ENCODE data around the gene PSMC3. TPM values are rescaled to one million over a fixed set of nuclear protein-coding genes. Genes with fewer than 3 reads are reported as not detected.

The PSMC3 gene
- total RNA-seq, 1 donor from 2014 or later, result 130 TPM

GRCh38 chr11:47431356-47432083 is 5.3 kb upstream of the PSMC3 start:
- TF ChIP-seq CTCF (IDR thresholded peaks at IDR 0.05; ENCODE audit: insufficient read depth, low read depth, low read length), result no peak
- no peak for TF ChIP-seq EZH2 (IDR thresholded peaks at IDR 0.05; ENCODE audit: insufficient read depth, low read length)
- H3K4me2 ChIP-seq (ENCODE audit: low read length), result no peak overlapping the region
- no peak for DNase-seq (ENCODE audit: low read depth)

GRCh38 chr11:47430524-47430923 is 4.3 kb upstream of the PSMC3 start:
- no peak overlapping the region for H3K4me3 ChIP-seq (ENCODE audit: insufficient read depth, low read depth, low read length)
- no peak overlapping the region for H3K4me2 ChIP-seq (ENCODE audit: low read length)
- H3K4me1 Mint-ChIP-seq (ENCODE audit: low read depth, unreplicated experiment), result peaks cover 3% of the 10 kb centered on the region
- H3K36me3 Mint-ChIP-seq (ENCODE audit: low read depth, unreplicated experiment), result no peaks in the 10 kb centered on the region
- TF ChIP-seq EZH2 (IDR thresholded peaks at IDR 0.05; ENCODE audit: insufficient read depth, low read length) (no peak), CTCF (IDR thresholded peaks at IDR 0.05; ENCODE audit: insufficient read depth, low read depth, low read length) (no peak)
- H3K27ac Mint-ChIP-seq (ENCODE audit: unreplicated experiment), result no peak overlapping the region
- H3K27me3 Mint-ChIP-seq (ENCODE audit: low read depth, unreplicated experiment), result no peaks in the 10 kb centered on the region
- DNase-seq (ENCODE audit: low read depth) (no peak), FAIRE-seq (no peak)
- H3K9me3 Mint-ChIP-seq (ENCODE audit: unreplicated experiment), result no peaks in the 10 kb centered on the region
- H3K79me2 ChIP-seq (ENCODE audit: insufficient read depth, low read length), result peaks cover 7% of the 10 kb centered on the region
- H2AFZ ChIP-seq (ENCODE audit: low read depth, low read length), result no peak overlapping the region
- no peaks in the 10 kb centered on the region for H3K27me3 ChIP-seq (ENCODE audit: insufficient read depth, low read length)
- H3K4me1 ChIP-seq (ENCODE audit: insufficient read depth, low read length), result peaks cover 5% of the 10 kb centered on the region
- no peak overlapping the region for H3K4me3 Mint-ChIP-seq (ENCODE audit: unreplicated experiment)
- H3K9ac ChIP-seq (ENCODE audit: low read length), result no peak overlapping the region
- no peaks in the 10 kb centered on the region for H4K20me1 ChIP-seq (ENCODE audit: insufficient read depth, low read length)
- H3K9me3 ChIP-seq (ENCODE audit: insufficient read depth, low read depth, low read length), result no peaks in the 10 kb centered on the region
- H3K27ac ChIP-seq (ENCODE audit: low read depth, low read length), result no peak overlapping the region
- H3K36me3 ChIP-seq (ENCODE audit: insufficient read depth, low read length), result no peaks in the 10 kb centered on the region

More at GRCh38 chr11:47431356-47432083, 5.3 kb upstream of the PSMC3 start:
- Mint-ChIP-seq H3K9me3 (ENCODE audit: unreplicated experiment) (no peaks in the 10 kb centered on the region), H3K4me3 (ENCODE audit: unreplicated experiment) (no peak overlapping the region), H3K27me3 (ENCODE audit: low read depth, unreplicated experiment) (no peaks in the 10 kb centered on the region), H3K4me1 (ENCODE audit: low read depth, unreplicated experiment) (no peaks in the 10 kb centered on the region), H3K27ac (ENCODE audit: unreplicated experiment) (no peak overlapping the region), H3K36me3 (ENCODE audit: low read depth, unreplicated experiment) (no peaks in the 10 kb centered on the region)
- no peak overlapping the region for H3K9ac ChIP-seq (ENCODE audit: low read length)
- peaks cover 5% of the 10 kb centered on the region for H3K4me1 ChIP-seq (ENCODE audit: insufficient read depth, low read length)
- FAIRE-seq, result no peak
- H3K4me3 ChIP-seq (ENCODE audit: insufficient read depth, low read depth, low read length), result no peak overlapping the region
- no peaks in the 10 kb centered on the region for H3K79me2 ChIP-seq (ENCODE audit: insufficient read depth, low read length)
- H3K9me3 ChIP-seq (ENCODE audit: insufficient read depth, low read depth, low read length), result no peaks in the 10 kb centered on the region
- no peak overlapping the region for H3K27ac ChIP-seq (ENCODE audit: low read depth, low read length)
- H4K20me1 ChIP-seq (ENCODE audit: insufficient read depth, low read length), result no peaks in the 10 kb centered on the region
- H3K36me3 ChIP-seq (ENCODE audit: insufficient read depth, low read length), result no peaks in the 10 kb centered on the region
- H2AFZ ChIP-seq (ENCODE audit: low read depth, low read length), result no peak overlapping the region
- no peaks in the 10 kb centered on the region for H3K27me3 ChIP-seq (ENCODE audit: insufficient read depth, low read length)

GRCh38 chr11:47425611-47426010 is 628 bp downstream of the PSMC3 start:
- peak overlapping the region; percentile 97 for H3K4me2 ChIP-seq (ENCODE audit: low read length)
- Mint-ChIP-seq H3K27me3 (ENCODE audit: low read depth, unreplicated experiment) (no peaks in the 10 kb centered on the region), H3K36me3 (ENCODE audit: low read depth, unreplicated experiment) (peaks cover 5% of the 10 kb centered on the region), H3K9me3 (ENCODE audit: unreplicated experiment) (no peaks in the 10 kb centered on the region), H3K4me3 (ENCODE audit: unreplicated experiment) (peak overlapping the region; percentile 100), H3K27ac (ENCODE audit: unreplicated experiment) (peak overlapping the region; percentile 99), H3K4me1 (ENCODE audit: low read depth, unreplicated experiment) (peaks cover 20% of the 10 kb centered on the region)
- peak overlapping the region; percentile 99 for H3K27ac ChIP-seq (ENCODE audit: low read depth, low read length)
- H3K27me3 ChIP-seq (ENCODE audit: insufficient read depth, low read length), result no peaks in the 10 kb centered on the region
- peaks cover 12% of the 10 kb centered on the region for H3K4me1 ChIP-seq (ENCODE audit: insufficient read depth, low read length)
- H3K9me3 ChIP-seq (ENCODE audit: insufficient read depth, low read depth, low read length), result no peaks in the 10 kb centered on the region
- H3K79me2 ChIP-seq (ENCODE audit: insufficient read depth, low read length), result peaks cover 41% of the 10 kb centered on the region
- FAIRE-seq, result no peak
- peaks cover 12% of the 10 kb centered on the region for H3K36me3 ChIP-seq (ENCODE audit: insufficient read depth, low read length)
- peaks cover 11% of the 10 kb centered on the region for H4K20me1 ChIP-seq (ENCODE audit: insufficient read depth, low read length)
- no peak for TF ChIP-seq EZH2 (IDR thresholded peaks at IDR 0.05; ENCODE audit: insufficient read depth, low read length)
- TF ChIP-seq CTCF (IDR thresholded peaks at IDR 0.05; ENCODE audit: insufficient read depth, low read depth, low read length), result no peak
- H3K9ac ChIP-seq (ENCODE audit: low read length), result peak overlapping the region; percentile 99
- peak overlapping the region; percentile 93 for H3K4me3 ChIP-seq (ENCODE audit: insufficient read depth, low read depth, low read length)
- no peak for DNase-seq (ENCODE audit: low read depth)
- H2AFZ ChIP-seq (ENCODE audit: low read depth, low read length), result peak overlapping the region; percentile 90

Measured in astrocyte (in vitro differentiated cells and primary cell).